ENCODE data around the gene THSD7A. TPM values are rescaled to one million over a fixed set of nuclear protein-coding genes. Genes with fewer than 3 reads are reported as not detected.

Gene THSD7A
- total and polyA plus RNA-seq, 9 of the 15 experiments (the other 6 are each of a cell fraction or from before 2014, with no cell fraction given) = 0.01 to 0.02 TPM; not detected in 7

DNA sequence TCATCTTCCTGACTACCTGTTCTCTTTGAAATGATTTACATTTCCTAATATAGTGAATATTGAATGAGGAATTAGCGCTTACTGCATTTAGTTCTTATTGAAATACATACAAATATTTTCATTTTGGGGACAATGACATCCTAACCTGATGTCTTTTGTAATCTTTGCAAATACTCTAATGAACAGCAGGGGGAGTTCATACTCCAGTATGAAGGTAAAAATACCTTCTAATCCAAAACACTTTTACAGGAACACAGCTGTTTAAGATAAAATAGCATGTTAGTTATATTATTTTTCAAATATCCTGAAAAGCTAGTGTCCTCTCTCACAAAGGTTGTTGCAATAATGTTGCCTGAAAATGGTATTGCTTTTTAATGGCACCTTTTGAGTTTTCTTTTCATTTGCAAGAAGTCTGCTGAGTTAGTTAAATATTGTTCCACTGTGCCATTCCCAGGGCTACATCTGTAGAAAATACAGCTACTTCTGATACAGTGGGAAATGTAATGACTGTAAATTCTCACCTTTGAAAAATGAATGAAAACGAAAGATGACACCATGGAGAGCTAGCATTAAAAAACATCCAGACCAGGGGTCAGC, 458.4 kb downstream of the THSD7A start (continued):
- TF ChIP-seq, protein P1, sequence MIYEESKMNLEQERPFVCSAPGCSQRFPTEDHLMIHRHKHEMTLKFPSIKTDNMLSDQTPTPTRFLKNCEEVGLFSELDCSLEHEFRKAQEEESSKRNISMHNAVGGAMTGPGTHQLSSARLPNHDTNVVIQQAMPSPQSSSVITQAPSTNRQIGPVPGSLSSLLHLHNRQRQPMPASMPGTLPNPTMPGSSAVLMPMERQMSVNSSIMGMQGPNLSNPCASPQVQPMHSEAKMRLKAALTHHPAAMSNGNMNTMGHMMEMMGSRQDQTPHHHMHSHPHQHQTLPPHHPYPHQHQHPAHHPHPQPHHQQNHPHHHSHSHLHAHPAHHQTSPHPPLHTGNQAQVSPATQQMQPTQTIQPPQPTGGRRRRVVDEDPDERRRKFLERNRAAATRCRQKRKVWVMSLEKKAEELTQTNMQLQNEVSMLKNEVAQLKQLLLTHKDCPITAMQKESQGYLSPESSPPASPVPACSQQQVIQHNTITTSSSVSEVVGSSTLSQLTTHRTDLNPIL (CRISPR knock-in tag; IDR thresholded peaks at IDR 0.05) = no peak
- no peak for TF ChIP-seq STAT5B (CRISPR knock-in tag; IDR thresholded peaks at IDR 0.05)
- no peak for TF ChIP-seq DDX20 (tag; IDR thresholded peaks at IDR 0.05; ENCODE audit: low read depth)
- TF ChIP-seq, protein P2, sequence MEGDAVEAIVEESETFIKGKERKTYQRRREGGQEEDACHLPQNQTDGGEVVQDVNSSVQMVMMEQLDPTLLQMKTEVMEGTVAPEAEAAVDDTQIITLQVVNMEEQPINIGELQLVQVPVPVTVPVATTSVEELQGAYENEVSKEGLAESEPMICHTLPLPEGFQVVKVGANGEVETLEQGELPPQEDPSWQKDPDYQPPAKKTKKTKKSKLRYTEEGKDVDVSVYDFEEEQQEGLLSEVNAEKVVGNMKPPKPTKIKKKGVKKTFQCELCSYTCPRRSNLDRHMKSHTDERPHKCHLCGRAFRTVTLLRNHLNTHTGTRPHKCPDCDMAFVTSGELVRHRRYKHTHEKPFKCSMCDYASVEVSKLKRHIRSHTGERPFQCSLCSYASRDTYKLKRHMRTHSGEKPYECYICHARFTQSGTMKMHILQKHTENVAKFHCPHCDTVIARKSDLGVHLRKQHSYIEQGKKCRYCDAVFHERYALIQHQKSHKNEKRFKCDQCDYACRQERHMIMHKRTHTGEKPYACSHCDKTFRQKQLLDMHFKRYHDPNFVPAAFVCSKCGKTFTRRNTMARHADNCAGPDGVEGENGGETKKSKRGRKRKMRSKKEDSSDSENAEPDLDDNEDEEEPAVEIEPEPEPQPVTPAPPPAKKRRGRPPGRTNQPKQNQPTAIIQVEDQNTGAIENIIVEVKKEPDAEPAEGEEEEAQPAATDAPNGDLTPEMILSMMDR (IDR thresholded peaks at IDR 0.05 in 2 of 3, conservative IDR thresholded peaks at IDR 0.05 in 1 of 3; ENCODE audit: insufficient read depth in 2 of 3, low read depth in 1 of 3, low read length in 3 of 3) = peak in 1 of 3 experiments; percentile 50; a peak in 4 of 6 replicates
- TF ChIP-seq ZNF583 (CRISPR knock-in tag; IDR thresholded peaks at IDR 0.05) = no peak
- no peak for TF ChIP-seq CBX2 (IDR thresholded peaks at IDR 0.05; ENCODE audit: insufficient read depth, low read length, poor library complexity, severe bottlenecking)
- TF ChIP-seq DACH1 (IDR thresholded peaks at IDR 0.05; ENCODE audit: partially characterized antibody) = peak; percentile 23
- TF ChIP-seq, protein P3, sequence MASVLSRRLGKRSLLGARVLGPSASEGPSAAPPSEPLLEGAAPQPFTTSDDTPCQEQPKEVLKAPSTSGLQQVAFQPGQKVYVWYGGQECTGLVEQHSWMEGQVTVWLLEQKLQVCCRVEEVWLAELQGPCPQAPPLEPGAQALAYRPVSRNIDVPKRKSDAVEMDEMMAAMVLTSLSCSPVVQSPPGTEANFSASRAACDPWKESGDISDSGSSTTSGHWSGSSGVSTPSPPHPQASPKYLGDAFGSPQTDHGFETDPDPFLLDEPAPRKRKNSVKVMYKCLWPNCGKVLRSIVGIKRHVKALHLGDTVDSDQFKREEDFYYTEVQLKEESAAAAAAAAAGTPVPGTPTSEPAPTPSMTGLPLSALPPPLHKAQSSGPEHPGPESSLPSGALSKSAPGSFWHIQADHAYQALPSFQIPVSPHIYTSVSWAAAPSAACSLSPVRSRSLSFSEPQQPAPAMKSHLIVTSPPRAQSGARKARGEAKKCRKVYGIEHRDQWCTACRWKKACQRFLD (CRISPR knock-in tag; IDR thresholded peaks at IDR 0.05) = no peak
